GM21423 (cell line): ENCODE measurements around the gene PIK3IP1.
"Not testable (repeated sequence)": the region's sequence is repeated elsewhere in the genome, so short reads cannot be mapped to it uniquely, and the experiment has no call there.

Experiments
- ATAC-seq: cut with Tn5 transposase; IDR thresholded peaks from one replicate; pipeline ENCODE4 v1.9.1; 2021; ENCODE audit warnings: mild to moderate bottlenecking, moderate library complexity; ENCODE audit not compliant: unreplicated experiment

PIK3IP1 gene

DNA sequence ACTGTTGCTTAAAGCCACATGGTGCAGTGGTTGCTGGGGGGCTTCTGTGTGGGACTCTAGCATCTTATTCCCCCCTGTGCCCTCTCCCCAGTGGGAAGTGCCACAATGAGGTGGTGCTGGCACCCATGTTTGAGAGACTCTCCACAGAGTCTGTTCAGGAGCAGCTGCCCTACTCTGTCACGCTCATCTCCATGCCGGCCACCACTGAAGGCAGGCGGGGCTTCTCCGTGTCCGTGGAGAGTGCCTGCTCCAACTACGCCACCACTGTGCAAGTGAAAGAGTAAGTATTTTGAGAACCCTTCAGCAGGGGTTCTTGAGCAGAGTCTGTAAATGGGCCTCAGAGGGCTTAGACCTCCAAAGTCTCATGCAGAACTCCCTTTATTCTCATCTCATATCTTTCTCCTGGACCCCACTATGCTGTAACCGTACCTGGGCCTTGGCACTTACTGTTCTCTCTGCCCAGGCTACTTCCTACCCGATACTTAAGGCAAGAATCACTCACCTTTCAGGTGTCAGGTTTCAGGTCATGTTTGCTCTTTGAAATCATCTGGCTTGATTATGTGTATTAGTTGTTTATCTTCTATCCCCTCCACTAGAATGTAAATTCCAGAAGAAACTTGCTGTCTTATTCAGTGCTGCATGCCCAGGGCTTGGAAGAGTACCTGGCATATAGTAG is 32.4 kb downstream of the PIK3IP1 start:
- ATAC-seq, result no peak

GRCh38 chr22:31253949-31254348 is 38.3 kb downstream of the PIK3IP1 start:
- ATAC-seq, result no peak

DNA sequence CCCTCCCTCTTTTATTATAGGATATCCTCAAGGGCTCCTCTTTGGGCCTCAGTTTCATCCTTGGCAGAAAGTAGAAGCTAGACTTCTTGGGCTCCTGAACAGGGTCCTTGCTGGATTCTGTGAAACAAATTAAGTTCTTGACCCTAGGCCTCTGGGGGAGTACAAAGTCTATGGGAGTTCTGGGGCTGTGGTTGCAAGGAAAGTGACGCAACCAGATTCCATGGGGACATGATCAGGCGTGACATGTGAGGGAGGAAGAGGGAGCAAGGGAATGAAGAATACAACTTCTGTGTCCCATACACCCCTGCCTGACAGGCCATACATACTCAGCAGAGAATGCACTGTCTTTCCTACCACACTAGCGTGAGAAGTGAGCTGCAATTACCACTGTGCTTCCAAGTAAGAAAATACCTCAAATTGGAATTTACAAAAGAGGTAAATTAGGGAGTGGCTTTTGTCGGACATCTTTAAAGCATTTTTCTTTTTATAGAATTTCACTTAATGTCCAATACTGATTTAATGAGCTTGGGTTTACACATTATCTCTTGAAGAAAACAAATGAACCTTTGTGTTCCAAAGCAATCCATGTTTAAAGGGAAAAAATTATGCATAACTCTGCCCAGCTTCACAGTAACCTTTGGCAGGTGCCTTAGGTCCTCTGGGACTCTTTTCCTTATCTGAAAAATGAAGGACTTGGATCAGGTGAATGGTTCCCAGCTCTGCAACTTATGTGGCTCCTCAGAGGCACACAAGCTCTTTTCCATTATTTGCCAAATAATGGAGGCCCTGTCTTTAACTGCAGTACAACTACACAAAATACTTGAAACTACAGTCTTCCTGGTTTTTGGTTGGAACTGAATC is 41.3 kb downstream of the PIK3IP1 start:
- no peak for ATAC-seq

- no peak for ATAC-seq
Measured at GRCh38 chr22:31248965-31249958, 43.0 kb downstream of the PIK3IP1 start.

- no peak for ATAC-seq
Measured at GRCh38 chr22:31248138-31248745, 44.0 kb downstream of the PIK3IP1 start.

DNA sequence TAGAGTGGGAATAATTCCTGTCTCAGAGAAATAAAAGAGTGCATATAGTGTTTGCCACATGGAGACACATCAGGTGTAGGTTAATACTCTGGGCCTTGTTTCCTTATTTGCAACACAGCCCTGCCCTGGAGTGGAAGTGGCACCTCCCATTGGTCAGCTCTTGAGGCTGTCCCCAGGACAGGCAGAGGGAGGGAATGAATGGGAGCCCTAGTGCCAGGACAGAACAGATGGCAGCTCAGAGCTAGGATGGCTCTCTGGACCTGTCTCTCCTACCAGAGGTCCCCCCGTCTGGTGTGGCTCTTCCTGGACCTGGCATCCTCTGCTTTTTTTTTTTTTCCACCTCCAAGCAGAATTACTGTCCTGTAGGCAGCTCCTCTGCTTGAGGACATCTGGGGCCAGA is 44.6 kb downstream of the PIK3IP1 start:
- no peak for ATAC-seq

GRCh38 chr22:31246687-31247086 is 45.6 kb downstream of the PIK3IP1 start:
- no peak for ATAC-seq

DNA sequence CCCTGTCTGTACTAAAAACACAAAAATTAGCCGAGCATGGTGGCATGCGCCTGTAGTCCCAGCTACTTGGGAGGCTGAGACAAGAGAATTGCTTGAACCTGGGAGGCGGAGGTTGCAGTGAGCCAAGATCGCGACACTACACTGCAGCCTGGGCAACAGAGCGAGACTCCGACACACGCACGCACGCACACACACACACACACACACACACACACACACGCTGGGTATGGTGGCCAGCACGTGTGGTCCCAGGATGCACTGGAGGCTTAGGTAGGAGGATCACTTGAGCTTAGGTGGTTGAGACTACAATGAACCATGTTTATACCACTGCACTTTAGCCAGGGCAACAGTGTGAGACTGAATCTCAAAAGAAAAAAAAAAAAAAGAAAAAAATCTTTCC is 46.3 kb downstream of the PIK3IP1 start:
- ATAC-seq, result not testable (repeated sequence)

GRCh38 chr22:31244943-31245451 is 47.3 kb downstream of the PIK3IP1 start:
- no peak for ATAC-seq

- ATAC-seq, result no peak
Measured at GRCh38 chr22:31244046-31244942, 48.0 kb downstream of the PIK3IP1 start.

GRCh38 chr22:31243339-31244045 is 48.8 kb downstream of the PIK3IP1 start:
- no peak for ATAC-seq

GRCh38 chr22:31241936-31242335 is 50.4 kb downstream of the PIK3IP1 start:
- no peak for ATAC-seq

DNA sequence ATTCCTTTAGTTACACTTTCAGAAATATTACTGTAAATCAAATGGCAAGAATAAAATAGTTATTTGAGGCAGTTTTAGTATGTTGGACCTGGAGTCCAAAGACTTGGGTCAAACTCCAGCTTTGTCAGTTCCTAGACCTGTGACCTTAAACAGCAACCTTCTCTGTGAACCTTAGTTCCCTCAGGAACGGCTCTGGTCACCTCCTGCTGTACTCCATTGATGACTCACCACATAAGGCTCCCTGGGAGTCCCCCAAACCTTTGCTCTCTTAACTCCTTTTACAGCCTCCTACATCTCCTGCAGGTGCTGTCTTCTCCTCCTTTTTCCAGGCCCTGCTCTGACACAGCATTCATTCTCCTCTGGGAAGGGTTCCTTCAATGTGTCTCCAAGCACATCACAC is 51.1 kb downstream of the PIK3IP1 start:
- no peak for ATAC-seq

DNA sequence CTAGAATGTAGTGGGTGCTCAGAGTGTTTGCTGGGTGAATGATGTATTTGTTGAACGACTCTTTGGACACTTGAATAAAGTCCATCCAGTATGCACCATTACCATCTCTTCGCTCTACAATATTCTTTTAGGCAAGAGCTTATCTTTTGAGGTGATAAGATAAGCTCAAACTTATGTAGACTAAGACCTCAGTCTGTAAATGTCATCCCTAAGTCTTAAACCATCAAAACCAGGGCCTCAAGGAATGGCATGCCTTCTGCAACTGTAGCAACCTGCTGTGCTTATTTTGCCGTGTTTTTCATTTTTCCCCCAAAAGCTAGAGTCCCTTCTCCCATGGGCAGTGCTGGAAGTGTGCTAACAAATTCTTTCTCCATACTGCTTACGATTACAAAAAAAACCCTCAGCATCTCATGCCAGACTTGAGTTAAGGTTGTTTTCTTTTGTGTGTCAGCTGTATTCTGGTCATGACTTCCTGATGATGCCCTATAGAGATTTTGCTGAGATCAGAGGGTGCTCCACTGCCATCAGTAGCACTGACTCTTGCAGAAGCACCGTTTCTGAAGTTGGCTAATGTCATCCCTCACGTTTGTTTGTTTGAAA is 52.4 kb downstream of the PIK3IP1 start:
- ATAC-seq, result no peak

DNA sequence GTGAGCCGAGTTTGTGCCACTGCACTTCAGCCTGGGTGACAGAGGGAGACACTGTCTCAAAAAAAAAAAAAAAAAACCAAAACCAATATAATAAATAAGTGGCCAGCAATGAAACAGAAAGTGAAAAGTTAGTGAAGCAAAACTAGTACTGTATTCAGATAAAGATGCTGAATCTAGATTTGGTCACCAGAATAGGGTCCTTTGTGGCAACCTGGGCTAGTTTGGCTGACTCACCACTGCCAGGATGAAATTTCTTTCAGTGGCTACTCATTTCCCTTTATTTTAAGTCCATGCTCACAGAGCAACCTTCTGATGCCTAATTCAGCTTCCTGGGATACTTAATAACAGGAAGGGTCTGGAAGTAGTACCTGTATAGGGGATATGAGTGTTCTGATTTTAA is 54.2 kb downstream of the PIK3IP1 start:
- peak; percentile 67 for ATAC-seq

- not testable (repeated sequence) for ATAC-seq
Measured at GRCh38 chr22:31236044-31236443, 56.2 kb downstream of the PIK3IP1 start.

DNA sequence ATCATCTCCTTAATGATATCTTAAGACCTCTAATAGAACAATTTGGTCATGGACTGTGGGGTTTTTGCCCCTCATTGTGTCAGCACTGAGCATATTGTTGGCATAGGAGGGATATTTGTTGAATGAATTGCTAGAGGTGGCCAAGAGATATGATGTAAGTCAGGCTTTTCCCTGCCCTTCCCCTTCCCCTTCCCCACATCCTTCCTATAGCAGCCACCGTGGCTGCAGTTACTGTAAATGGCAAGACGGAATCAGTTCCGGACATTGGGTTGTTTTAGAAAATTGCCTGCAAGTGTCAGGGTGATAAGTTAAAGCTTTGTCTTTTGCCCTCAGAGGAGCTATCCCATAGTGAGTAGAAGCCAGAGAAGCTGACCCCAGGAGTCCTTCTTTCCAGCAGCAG is 57.2 kb downstream of the PIK3IP1 start:
- ATAC-seq, result no peak

GRCh38 chr22:31233001-31233400 is 59.3 kb downstream of the PIK3IP1 start:
- ATAC-seq, result no peak
